DOHH2 (cell line): ENCODE measurements around the gene BUD23.

ENCODE experiments used
- CTCF ChIP-seq: fragments of 200-600 bp; sonication (generic); IDR thresholded peaks from one replicate; pipeline ENCODE4 v1.5.1; 2014; ENCODE audit warnings: antibody characterized with exemption, mild to moderate bottlenecking, low read depth, low read length; ENCODE audit not compliant: poor library complexity, severe bottlenecking
- EZH2phosphoT487 ChIP-seq: fragments of 200-600 bp; sonication (generic); IDR thresholded peaks from 2 replicates; pipeline ENCODE4 v1.6.1; 2017; ENCODE audit warnings: borderline replicate concordance, mild to moderate bottlenecking, antibody characterized with exemption, low read length, moderate library complexity, mixed read lengths

- TF ChIP-seq CTCF (no peak), EZH2phosphoT487 (no peak)
These were observed 49.0 kb downstream of the BUD23 start for GRCh38 chr7:73732397-73732796.
